Measurements from ENCODE around the gene IL20RB.

The IL20RB gene

GRCh38 chr3:136916223-136916622, 41.6 kb upstream of the IL20RB start:
- TF ChIP-seq CTCF (IDR thresholded peaks at IDR 0.05; ENCODE audit: extremely low read depth, insufficient read depth, missing control alignments) = no peak
- in situ Hi-C loops (cut with MboI; ENCODE audit: low pct_unique_long_range_greater_than_20kb, low sequenced_read_pairs, unreplicated experiment) = no loop called here
- no peak for DNase-seq (ENCODE audit: low spot score)

GRCh38 chr3:136919799-136920580, 37.8 kb upstream of the IL20RB start:
- TF ChIP-seq CTCF (IDR thresholded peaks at IDR 0.05; ENCODE audit: extremely low read depth, insufficient read depth, missing control alignments) = no peak

GRCh38 chr3:136920904-136921611, 36.7 kb upstream of the IL20RB start:
- TF ChIP-seq CTCF (IDR thresholded peaks at IDR 0.05; ENCODE audit: extremely low read depth, insufficient read depth, missing control alignments) = no peak
- in situ Hi-C loops (cut with MboI; ENCODE audit: low pct_unique_long_range_greater_than_20kb, low sequenced_read_pairs, unreplicated experiment) = no loop called here
- DNase-seq (ENCODE audit: low spot score) = no peak

More at GRCh38 chr3:136919799-136920580, 37.8 kb upstream of the IL20RB start:
- in situ Hi-C loops (cut with MboI; ENCODE audit: low pct_unique_long_range_greater_than_20kb, low sequenced_read_pairs, unreplicated experiment) = no loop called here
- DNase-seq (ENCODE audit: low spot score) = peak; percentile 58

- TF ChIP-seq CTCF (IDR thresholded peaks at IDR 0.05; ENCODE audit: extremely low read depth, insufficient read depth, missing control alignments) = no peak
- DNase-seq (ENCODE audit: low spot score) = no peak
- in situ Hi-C loops (cut with MboI; ENCODE audit: low pct_unique_long_range_greater_than_20kb, low sequenced_read_pairs, unreplicated experiment) = no loop called here
Observed at GRCh38 chr3:136925425-136926190, 32.2 kb upstream of the IL20RB start.

GRCh38 chr3:136928240-136928639, 29.5 kb upstream of the IL20RB start:
- in situ Hi-C loops (cut with MboI; ENCODE audit: low pct_unique_long_range_greater_than_20kb, low sequenced_read_pairs, unreplicated experiment) = no loop called here
- TF ChIP-seq CTCF (IDR thresholded peaks at IDR 0.05; ENCODE audit: extremely low read depth, insufficient read depth, missing control alignments) = no peak
- DNase-seq (ENCODE audit: low spot score) = no peak

GRCh38 chr3:136929977-136930670, 27.7 kb upstream of the IL20RB start:
- no peak for DNase-seq (ENCODE audit: low spot score)
- in situ Hi-C loops (cut with MboI; ENCODE audit: low pct_unique_long_range_greater_than_20kb, low sequenced_read_pairs, unreplicated experiment) = no loop called here
- TF ChIP-seq CTCF (IDR thresholded peaks at IDR 0.05; ENCODE audit: extremely low read depth, insufficient read depth, missing control alignments) = no peak

Measured in GM13977 (cell line).